GM21367 (cell line): ENCODE measurements around the gene SELENOV.

Experiments used
- ATAC-seq: cut with Tn5 transposase; IDR thresholded peaks from one replicate; pipeline ENCODE4 v1.9.1; 2021; ENCODE audit not compliant: unreplicated experiment

Gene SELENOV

DNA sequence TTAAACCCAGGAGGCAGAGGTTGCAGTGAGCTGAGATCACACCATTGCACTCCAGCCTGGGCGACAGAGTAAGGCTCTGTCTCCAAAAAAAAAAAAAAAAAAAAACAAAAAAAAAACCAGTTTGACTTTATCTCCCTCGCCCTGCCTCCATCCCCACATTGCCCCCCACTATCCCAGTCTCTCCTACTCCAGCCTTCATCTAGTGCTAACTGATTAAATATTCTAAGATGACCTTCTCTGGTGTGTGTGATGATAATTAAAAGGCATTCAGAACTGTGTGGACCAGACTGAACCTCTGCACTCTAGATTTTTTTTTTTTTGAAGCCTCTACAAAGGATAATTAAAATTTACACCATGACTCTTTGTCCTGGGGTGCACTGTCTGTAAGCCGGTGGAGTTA is 22.2 kb upstream of the SELENOV start:
- no peak for ATAC-seq

DNA sequence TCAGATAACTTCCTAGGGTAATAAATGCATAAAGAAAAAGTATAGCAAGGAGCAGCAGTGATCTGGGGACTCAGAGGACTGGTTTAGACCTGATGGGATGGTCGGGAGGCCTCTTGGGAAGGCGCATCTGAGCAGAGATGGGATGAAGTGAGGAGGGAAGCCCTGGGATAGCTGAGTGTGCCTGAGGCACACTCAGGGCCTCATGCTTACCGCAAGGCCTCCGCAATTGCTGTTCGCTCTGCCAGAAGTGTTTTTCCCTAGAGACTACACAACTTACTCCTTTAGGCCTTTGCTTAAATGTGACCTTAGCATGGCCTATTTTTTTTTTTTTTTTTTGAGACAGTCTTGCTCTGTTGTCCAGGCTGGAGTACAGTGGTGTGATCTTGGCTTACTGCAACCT is 20.3 kb upstream of the SELENOV start:
- ATAC-seq, result no peak

DNA sequence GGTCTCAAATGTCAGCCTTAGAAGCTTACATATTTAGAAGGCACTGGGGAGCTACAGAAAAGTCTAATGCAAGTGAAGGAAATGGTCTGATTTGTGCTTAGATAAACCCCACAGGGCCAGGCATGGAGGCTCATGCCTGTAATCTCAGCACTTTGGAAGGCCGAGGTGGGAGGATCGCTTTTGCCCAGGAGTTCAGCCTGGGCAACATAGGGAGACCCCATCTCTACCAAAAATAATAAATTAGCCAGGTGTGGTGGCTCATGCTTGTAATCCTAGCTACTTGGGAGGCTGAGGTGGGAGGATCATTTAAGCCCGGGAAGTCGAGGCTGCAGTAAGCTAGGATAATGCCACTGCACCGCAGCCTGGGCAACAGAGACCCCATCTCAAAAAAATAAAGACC is 18.9 kb upstream of the SELENOV start:
- ATAC-seq, result no peak

DNA sequence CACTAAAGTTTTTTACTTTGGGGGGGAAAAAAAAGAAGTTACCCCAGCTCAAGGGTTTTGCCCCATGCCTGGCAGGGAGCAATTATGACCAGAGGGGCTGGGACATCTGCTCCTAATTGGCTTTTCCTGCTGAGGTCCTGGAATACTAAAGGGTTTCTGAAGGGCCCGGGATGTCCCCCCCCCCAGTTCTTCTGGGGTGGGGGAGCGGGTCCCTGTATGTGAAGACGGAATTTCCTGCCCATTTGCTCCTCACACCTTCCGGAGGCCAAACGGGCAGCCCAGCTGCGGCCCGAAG is 17.3 kb upstream of the SELENOV start:
- no peak for ATAC-seq

DNA sequence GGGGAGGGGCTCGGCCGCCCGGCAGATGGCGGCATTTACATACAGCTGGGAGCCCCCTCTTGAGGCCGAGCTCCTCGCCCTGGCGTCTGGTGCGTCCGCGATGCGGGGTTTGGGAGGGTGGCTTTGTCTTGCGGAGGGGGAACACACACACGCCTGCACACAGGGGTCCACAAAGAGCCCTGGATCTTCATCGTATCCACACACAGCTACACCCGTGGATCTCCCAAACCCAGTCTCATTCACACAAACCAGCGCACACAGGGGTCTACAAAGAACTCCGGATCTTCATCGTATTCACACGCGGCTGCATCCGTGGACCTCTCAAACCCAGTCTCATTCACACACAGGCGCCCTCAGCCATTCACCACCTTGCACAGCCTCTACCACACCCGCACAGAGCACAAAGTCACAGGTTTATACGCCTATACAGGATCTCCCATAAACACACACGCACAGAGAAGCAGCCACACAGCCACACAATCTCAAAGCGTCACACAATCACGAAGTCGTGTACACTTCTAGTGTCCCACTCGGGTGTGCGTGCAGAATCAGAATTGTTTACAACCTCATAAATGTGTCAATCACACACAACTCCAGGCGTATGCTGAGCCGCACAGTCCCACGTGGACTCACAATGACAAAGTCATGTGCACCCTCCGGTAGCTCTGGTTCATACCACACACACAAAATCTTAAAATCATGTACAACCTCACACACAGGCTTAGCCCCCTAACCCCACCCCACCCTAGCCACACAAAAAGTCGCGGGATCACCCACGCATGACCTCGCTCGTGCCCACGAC is 16.7 kb upstream of the SELENOV start:
- no peak for ATAC-seq

DNA sequence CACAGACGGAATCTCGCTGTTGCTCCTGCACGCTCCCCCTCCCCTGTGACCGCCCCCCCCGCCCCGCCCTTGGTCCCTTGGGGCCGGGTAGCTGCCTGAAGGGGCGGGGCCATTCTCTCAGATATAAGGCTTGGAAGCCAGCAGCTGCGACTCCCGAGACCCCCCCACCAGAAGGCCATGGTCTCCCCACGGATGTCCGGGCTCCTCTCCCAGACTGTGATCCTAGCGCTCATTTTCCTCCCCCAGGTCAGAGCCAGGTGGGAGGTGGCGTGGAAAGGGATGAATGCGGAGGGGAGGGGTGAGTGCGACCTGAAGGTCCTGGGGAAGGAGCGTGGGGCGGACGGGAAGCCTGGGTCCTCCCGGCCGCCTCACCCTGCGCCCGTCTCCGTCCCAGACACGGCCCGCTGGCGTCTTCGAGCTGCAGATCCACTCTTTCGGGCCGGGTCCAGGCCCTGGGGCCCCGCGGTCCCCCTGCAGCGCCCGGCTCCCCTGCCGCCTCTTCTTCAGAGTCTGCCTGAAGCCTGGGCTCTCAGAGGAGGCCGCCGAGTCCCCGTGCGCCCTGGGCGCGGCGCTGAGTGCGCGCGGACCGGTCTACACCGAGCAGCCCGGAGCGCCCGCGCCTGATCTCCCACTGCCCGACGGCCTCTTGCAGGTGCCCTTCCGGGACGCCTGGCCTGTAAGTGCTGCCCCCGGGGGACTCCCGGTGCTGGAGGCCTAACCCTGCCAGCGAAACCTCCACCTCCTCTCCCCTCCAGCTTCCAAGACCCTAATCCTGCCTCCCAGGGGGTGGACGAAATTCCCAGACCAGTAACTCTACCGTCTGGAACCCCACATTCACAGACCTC is 15.9 kb upstream of the SELENOV start, which contains the start of gene DLL3:
Gene DLL3 (plus strand): TSS at position 150 of the 845 bp plus-strand sequence. CDS start 28 bp downstream, at position 178.
- no peak for ATAC-seq

DNA sequence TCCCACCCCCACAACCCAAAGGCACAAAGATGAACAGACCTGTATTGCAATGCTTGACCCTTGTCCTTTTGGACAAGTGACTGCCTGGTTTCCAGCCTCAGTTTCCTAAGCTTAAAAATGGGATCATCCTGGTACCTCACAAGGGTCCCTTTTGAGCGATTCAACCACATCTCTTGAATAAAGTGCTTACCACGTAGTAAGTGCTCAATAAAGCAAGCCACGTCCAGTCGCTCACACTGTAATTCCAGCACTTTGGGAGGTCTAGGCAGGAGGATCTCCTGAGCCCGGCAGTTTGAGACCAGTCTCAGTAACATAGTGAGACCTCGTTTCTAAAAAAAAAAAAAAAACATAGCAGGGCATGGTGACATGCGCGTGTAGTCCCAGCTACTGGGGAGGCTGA is 15.0 kb upstream of the SELENOV start:
- ATAC-seq, result no peak

DNA sequence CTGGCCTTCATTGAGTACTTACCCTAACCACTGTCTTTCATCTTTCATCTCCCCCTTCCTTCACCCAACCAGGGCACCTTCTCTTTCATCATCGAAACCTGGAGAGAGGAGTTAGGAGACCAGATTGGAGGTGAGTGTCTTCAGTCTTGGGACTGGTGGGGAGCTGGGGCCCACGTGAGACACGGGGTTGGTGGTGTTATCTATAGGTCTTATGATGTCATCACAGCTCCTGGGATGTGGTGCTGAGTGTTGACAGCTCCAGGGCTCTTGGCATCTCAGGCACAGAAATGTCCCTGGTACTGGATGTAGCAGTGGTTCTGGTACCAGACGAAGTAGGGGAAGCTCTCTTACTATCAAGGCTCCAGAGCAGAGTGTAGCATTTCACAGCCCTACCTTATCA is 14.4 kb upstream of the SELENOV start:
- no peak for ATAC-seq

DNA sequence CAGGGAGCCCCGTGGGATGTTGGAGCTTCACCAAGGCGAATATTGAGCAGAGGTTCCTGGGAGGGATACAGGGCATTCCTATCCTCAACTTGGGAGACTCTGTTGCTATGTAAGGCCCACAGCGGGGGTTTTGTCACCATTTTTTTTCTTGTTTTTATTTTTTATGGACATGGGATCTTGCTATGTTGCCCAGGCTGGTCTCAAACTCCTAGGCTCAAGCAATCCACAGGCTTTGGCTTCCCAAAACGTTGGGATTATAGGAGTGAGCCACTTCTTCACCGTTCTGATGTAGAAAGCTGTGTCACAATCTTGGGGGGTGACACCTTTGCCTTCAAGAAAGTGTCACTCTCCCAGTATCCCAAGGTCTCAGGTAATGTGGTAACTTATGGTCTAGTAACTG is 13.6 kb upstream of the SELENOV start:
- ATAC-seq, result no peak

DNA sequence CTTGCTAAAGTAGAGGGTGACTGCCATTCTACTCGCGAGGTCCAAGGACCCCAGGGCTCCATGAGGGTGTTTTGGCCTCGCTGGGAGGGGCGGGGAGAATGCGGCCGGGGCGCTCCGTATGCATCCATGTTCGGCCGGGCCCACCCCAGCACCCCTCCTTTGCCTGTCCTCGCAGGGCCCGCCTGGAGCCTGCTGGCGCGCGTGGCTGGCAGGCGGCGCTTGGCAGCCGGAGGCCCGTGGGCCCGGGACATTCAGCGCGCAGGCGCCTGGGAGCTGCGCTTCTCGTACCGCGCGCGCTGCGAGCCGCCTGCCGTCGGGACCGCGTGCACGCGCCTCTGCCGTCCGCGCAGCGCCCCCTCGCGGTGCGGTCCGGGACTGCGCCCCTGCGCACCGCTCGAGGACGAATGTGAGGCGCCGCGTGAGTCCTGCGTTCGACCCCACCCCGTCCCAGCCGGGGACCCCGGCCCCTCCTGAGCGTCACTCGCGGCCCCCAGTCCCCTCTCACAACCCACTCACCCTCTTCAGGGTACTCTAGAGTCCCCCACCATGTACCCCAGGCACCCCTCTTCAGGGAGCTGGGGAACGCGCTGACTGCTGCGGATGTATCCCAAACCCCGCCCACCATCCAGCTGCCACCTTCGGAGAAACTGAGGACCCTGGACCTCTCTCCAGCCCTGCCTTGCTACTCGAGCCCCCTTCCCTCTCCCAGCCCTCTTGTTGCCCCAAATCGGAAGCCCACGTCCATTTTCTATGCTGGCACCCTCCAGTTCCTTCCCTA is 12.1 kb upstream of the SELENOV start:
- no peak for ATAC-seq

DNA sequence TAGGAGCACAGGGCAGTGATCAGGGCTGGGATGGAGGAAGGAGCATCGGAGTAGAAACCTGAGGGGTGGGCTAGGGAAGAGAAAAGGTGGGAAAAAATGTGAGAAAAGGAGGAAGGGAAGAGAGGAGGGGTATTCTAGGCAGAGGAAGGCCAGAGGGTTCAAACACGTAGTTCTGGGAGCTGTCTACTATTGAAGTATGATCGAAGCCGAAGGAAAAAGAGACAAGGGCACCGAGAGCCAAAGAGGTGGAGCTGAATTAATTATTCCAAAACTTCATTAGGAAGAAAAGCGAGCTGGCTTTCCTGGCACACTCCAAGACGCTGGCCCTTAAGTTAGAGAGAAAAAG is 8.4 kb upstream of the SELENOV start:
- no peak for ATAC-seq

DNA sequence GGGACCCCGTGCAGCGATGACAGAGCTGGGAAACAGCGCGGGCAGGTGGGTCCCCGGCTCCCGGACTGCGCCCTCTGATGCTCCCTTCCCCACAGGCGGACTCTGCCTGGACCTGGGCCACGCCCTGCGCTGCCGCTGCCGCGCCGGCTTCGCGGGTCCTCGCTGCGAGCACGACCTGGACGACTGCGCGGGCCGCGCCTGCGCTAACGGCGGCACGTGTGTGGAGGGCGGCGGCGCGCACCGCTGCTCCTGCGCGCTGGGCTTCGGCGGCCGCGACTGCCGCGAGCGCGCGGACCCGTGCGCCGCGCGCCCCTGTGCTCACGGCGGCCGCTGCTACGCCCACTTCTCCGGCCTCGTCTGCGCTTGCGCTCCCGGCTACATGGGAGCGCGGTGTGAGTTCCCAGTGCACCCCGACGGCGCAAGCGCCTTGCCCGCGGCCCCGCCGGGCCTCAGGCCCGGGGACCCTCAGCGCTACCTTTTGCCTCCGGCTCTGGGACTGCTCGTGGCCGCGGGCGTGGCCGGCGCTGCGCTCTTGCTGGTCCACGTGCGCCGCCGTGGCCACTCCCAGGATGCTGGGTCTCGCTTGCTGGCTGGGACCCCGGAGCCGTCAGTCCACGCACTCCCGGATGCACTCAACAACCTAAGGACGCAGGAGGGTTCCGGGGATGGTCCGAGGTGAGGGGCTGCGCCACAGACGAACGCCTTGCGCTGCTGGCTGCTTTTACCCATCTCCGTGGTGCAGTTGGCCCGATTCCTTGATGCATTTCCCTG is 7.8 kb upstream of the SELENOV start:
- no peak for ATAC-seq

DNA sequence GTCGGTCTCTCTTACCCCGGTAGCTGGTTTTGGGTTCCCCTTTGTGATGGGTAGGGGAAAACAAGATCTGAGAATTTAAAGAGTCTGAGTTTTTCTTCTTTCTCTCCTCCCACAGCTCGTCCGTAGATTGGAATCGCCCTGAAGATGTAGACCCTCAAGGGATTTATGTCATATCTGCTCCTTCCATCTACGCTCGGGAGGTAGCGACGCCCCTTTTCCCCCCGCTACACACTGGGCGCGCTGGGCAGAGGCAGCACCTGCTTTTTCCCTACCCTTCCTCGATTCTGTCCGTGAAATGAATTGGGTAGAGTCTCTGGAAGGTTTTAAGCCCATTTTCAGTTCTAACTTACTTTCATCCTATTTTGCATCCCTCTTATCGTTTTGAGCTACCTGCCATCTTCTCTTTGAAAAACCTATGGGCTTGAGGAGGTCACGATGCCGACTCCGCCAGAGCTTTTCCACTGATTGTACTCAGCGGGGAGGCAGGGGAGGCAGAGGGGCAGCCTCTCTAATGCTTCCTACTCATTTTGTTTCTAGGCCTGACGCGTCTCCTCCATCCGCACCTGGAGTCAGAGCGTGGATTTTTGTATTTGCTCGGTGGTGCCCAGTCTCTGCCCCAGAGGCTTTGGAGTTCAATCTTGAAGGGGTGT is 7.1 kb upstream of the SELENOV start:
- no peak for ATAC-seq

DNA sequence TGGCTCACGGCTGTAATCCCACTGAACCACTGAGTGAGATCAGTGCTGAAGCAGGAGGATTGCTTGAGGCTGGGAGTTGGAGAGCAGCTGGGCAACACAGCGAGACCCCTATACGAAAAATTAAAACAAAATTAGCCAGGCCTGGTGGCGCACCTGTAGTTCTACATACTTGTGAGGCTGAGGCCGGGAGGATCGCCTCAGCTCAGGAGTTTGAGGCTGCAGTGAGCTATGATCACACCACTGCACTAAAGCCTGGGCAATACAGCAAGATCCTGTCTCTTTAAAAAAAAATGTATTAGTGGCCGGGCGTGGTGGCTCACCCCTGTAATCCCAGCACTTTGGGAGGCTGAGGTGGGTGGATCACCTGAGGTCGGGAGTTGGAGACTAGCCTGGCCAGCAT is 6.3 kb upstream of the SELENOV start:
- no peak for ATAC-seq

DNA sequence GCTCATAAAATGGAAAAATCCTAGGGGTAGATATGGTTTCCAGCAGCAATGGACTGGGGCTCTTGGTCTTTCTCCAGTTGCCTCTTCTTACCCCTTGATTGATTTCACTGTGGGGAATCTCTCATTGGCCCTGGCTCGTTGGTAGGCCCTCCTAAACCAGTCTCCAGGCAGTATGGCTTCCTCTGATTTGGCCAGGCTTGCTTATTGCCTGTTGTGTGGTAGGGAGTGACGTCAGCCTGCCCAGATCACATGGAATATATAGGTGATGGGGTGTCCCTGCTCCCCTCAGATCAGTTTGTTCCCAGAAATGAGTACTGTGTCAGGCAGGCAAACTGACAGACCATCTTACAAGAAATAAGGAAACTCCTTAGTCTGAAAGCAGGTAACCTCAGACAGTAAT is 5.7 kb upstream of the SELENOV start:
- no peak for ATAC-seq

DNA sequence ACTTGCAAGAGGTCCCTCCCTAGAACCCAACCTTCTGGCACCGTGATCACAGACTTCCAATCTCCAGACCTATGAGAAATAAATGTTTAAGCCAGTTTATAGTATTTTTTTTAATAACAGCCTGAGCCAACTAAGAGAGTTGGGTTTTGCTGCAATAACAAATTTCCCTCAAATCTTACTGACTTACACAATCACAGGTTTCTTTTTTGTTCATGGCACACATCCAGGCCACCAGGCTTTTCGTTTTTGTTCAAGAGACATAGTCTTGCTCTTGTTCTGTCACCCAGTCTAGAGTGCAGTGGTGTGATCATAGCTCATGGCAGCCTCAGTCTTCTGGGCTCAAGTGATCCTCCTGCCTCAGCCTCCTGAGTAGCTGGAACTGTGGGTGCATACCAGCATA is 2.0 kb upstream of the SELENOV start:
- ATAC-seq, result no peak

DNA sequence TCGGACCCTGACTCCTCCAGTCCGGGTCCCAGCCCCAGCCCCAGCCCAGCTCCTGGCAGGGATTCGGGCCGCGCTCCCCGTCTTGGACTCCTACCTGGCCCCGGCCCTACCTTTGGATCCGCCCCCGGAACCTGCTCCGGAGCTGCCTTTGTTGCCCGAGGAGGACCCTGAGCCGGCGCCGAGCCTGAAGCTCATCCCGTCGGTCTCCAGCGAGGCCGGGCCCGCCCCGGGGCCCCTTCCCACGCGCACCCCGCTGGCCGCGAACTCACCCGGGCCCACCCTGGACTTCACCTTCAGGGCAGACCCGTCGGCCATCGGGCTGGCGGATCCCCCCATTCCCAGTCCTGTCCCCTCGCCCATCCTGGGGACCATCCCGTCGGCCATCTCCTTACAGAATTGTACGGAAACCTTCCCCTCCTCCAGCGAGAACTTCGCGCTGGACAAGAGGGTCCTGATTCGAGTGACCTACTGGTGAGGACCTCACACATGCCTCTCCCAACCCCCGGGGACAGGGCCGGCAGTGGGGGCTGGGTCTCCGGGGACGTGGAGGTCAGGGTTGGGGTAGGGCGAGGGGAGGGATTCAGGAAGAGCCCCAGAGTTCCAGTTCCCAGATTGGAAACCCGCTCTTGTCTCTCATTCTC is 732 bp downstream of the SELENOV start:
- no peak for ATAC-seq

DNA sequence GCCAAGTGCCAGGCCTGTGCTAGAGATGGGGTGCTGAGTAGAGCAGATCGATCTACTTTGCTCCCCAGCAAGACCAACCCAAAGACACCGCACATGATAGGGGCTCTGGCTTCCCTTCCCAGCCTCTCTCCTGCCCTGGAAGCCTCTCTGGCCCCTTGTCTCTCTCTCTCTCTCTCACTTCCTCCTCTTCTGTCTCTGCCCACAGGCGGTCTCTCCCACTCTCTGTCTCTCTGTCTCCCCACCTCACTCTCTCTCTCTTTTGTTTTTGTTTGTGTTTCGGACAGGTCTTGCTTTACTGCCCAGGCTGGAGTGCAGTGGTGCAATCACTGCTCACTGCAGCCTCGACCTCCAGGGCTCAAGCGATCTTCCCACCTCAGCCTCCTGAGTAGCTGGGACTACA is 1.3 kb downstream of the SELENOV start:
- no peak for ATAC-seq

DNA sequence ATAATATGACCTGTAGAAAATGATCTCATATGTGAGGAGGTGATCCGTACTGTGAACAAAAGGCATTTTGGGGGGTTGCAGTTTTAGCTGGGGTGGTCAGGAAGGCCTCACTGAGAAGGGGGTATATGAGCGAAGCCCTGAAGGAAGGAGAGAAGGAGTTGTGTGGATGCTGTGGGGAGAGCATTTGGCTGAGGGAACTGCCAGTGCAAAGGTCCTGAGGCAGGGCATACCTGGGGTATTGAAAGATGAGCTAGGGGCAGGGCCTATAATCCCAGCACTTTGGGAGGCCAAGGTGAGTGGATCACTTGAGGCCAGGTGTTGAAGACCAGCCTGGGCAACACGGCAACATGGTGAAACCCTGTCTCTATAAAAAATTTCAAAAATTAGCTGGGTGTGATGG is 2.5 kb downstream of the SELENOV start:
- no peak for ATAC-seq

DNA sequence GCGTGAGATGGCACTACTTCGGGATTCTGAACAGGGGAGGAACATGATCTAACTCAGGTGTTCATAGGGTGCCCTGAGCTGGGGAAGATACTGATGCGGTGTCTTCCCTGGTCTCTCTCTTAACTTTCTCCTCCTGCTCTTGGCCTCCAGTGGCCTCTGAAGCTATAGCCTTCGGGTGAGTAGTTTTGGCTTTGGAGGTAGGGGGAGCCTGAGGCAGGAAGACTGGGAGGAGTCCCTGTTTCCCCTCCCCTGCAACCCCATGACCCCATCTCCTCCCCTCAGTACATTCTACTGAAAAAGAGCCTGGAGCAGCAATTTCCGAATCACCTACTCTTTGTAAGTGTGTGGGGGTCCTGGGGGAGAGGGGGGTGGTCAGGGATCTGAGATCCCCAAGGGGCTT is 3.5 kb downstream of the SELENOV start:
- no peak for ATAC-seq
